ENCODE data around the gene BCL2.

The BCL2 gene

DNA sequence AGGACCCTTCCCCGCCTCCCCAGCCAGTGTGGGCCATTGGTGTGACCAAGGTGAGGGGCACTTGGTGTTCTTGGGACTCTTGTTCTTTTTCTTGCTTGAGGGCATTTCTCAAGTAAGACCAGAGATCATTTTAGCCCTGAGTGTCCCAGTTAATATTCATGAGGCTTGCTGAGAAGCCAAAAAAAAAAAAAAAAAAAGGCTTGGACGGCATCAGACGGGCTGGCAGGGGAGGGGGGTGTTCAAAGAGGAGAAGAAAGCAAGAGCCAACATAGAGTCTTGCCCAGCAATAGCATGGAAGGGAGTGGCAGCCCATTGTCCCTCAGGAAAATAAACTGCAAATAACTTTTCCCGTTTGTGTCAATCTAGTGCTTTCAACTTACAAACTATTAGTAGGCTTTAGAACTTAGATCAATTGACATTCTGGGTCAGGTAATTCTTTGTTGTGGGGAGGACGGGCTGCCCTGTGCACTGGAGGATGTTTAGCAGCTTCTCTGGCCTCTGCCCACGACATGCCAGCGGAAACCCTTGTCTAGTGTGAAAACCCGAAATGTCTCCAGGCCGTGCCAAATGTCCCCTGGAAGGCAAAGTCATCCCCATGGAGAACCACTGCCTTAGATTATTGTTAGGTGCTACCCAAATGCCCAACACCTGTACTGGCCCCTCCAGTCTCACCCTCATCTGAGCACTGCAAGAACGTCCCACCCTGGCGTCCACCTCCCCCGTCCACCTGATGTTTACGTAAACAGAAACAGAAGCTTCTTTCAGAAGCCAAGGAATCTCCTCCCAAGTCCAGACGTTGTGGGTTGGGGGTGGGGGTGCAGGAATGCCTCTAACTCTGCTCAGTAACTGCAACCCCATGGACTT lies 163.4 kb downstream of the BCL2 start:
- DNase-seq (ENCODE audit: low read depth), result no peak

- no peak for DNase-seq (ENCODE audit: low read depth)
These were observed 164.3 kb downstream of the BCL2 start for GRCh38 chr18:63155169-63155852.

GRCh38 chr18:63154350-63155152 lies 165.0 kb downstream of the BCL2 start:
- no peak for DNase-seq (ENCODE audit: low read depth)

DNA sequence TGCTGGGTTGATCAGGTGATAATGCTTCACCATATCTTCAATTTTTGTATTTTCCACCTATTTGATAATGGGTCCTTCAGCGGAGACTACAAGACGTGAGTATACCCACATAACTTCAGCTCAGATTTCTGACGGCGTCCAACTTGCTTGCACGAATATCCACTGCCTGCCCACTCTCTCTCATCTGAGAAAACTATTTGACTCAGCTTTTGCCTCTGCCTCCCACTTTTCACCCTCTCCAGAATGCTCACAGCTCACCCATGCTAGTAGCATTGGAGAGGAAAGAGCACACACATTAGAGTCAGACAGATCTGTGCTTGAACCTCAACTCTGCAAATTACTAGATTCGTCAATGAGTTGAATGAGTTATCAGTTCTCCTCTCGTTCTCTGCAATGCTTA lies 166.8 kb downstream of the BCL2 start:
- no peak for DNase-seq (ENCODE audit: low read depth)

- DNase-seq (ENCODE audit: low read depth), result no peak
These were observed 167.5 kb downstream of the BCL2 start for GRCh38 chr18:63152096-63152495.

DNA sequence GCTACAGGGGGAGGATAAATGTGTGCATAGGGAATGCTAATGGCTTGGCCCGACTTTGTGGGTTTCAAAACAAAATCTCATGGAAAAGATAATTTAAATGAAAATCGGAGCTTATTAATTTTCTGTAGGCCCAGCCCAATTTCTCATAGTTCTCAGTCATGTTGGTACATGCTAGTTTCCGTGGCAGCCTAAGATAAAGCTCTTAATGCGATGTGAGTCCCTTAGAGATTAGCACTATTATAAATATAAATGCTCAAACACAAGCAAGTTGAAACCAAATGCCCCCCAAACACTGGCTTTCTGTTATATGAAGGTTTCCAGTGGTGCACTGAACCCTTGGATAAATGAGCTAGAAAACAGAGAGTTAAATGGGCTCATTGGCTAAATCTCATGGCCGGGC lies 168.0 kb downstream of the BCL2 start:
- DNase-seq (ENCODE audit: low read depth), result no peak

GRCh38 chr18:63150942-63151421 lies 168.6 kb downstream of the BCL2 start:
- DNase-seq (ENCODE audit: low read depth), result no peak

DNA sequence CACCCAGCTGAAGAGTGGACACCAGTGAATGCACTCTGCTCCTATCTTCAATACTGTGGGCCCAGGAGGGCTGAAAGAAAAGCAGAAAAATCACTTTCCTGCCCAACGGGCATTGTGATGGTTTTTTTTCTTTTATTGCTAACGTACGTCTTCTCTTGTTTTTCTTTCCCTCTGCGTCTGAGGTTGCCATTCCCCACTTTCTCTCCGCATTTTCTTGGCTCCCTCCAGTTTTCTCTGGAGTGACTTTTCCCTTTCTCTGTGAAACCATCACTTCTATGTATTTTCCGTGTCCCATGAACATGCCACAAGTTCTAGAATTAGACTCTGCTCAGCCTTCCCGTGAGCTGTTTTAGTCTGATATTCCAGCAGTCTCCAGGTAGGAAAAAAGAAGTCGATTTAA lies 169.2 kb downstream of the BCL2 start:
- no peak for DNase-seq (ENCODE audit: low read depth)

DNA sequence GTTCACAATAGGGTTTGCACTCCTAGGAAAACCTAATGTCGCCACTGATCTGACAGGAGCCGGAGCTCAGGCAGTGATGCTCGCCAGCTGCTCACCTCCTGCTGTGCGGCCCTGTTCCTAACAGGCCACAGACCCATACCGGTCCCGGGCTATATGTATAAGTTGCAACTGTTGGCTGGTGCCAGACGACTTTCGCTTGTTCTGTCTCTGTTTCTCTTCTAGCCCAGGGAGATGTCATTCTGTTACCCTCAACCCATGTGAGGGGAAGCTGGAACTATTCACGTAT lies 170.3 kb downstream of the BCL2 start:
- no peak for DNase-seq (ENCODE audit: low read depth)

DNA sequence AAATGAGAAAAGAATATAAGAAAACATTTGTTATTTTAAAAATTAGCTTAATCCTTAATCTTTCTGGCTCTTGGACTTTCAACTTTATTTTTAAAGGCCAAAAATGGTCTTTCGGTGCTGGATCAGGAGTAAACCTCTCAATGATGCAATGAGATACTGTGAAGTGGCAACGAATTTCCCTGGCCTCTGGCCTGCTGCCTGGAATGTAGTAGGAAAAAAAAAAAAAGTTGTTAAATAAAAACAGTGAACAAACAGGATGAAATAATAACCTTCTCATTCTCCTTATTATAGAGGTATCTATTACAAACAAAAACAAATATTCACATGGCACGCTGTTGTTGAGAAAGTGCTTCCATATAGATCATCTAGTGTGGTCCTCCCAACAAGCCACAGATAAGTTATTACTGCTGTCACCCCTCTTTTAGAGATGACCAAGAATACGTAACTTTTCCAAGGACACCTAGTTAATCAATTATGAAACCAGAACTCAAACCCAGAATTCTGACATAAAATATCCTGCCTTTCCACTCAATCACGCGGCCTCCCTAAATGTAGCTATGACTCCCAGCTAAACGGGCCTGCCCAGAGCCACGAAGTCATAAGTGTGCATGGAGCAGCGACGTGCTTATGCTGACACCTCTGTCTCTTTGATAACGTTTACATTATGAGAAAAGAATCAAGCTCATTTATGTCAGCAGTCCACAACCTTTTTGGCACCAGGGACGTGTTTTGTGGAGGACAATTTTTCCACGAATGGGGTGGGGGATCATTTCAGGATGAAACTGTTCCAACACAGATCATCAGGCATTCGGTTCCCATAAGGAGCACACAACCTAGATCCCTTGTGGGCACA lies 170.9 kb downstream of the BCL2 start:
- DNase-seq (ENCODE audit: low read depth), result peak; percentile 45

- DNase-seq (ENCODE audit: low read depth), result no peak
These were observed 171.6 kb downstream of the BCL2 start for GRCh38 chr18:63147973-63148372.

- no peak for DNase-seq (ENCODE audit: low read depth)
These were observed 172.7 kb downstream of the BCL2 start for GRCh38 chr18:63146828-63147409.

GRCh38 chr18:63145851-63146555 lies 173.6 kb downstream of the BCL2 start:
- no peak for DNase-seq (ENCODE audit: low read depth)

- no peak for DNase-seq (ENCODE audit: low read depth)
These were observed 174.3 kb downstream of the BCL2 start for GRCh38 chr18:63145166-63145850.

GRCh38 chr18:63144748-63145147 lies 174.8 kb downstream of the BCL2 start:
- DNase-seq (ENCODE audit: low read depth), result no peak

- DNase-seq (ENCODE audit: low read depth), result no peak
These were observed 176.2 kb downstream of the BCL2 start for GRCh38 chr18:63143330-63143771.

- DNase-seq (ENCODE audit: low read depth), result no peak
These were observed 176.9 kb downstream of the BCL2 start for GRCh38 chr18:63142594-63143225.

DNA sequence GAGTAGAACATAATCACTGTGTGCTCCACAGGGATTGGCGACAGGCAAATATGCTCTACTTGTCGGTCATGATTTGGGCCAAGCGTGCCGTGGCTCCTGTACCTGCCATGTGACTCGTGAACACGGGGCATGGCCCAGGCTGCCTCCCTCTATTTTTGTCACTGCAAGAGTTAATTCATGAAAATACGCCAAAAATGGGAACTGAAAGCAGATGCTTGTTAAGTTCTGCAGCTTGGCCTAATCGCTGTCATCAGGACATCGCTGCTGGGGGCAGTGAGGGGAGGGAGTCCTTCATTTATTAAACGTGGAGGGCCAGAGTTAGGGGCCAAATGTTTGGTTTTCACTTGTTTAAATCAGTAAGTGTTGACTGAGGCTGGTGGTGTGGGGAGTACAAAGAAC lies 177.8 kb downstream of the BCL2 start:
- DNase-seq (ENCODE audit: low read depth), result no peak

- no peak for DNase-seq (ENCODE audit: low read depth)
These were observed 178.4 kb downstream of the BCL2 start for GRCh38 chr18:63140997-63141777.

Measured in iris pigment epithelial cell (primary cell).